HepG2 (cell line): ENCODE data around the gene VPS13C. TPM values are rescaled to one million over a fixed set of nuclear protein-coding genes. Genes with fewer than 3 reads are reported as not detected.

Experiments
- BCL3 ChIP-seq: sonication (generic); formaldehyde crosslinking; IDR thresholded peaks from 2 replicates; pipeline ENCODE4 v1.5.1; 2020; ENCODE audit warnings: mild to moderate bottlenecking, missing genetic modification reagents, moderate library complexity
- CBFB ChIP-seq: sonication (generic); formaldehyde crosslinking; IDR thresholded peaks from 2 replicates; pipeline ENCODE4 v1.4.0; 2020; ENCODE audit warnings: missing genetic modification reagents
- FUBP1 ChIP-seq: sonication (generic); formaldehyde crosslinking; IDR thresholded peaks from 2 replicates; pipeline ENCODE4 v1.5.1; 2020; ENCODE audit warnings: missing genetic modification reagents, mild to moderate bottlenecking, borderline replicate concordance
- GTF3A ChIP-seq: sonication (generic); formaldehyde crosslinking; conservative IDR thresholded peaks from 2 replicates; pipeline ENCODE4 v1.4.0; 2020; ENCODE audit warnings: mild to moderate bottlenecking, missing genetic modification reagents
- JUNB ChIP-seq: sonication (generic); formaldehyde crosslinking; IDR thresholded peaks from 2 replicates; pipeline ENCODE4 v1.8.0; 2022; ENCODE audit warnings: missing genetic modification reagents, mild to moderate bottlenecking, borderline replicate concordance
- KLF11 ChIP-seq: IDR thresholded peaks from 2 replicates; pipeline ENCODE4 v1.6.1; 2016; ENCODE audit warnings: missing compliant biosample characterization
- NR0B2 ChIP-seq: sonication (generic); formaldehyde crosslinking; IDR thresholded peaks from 2 replicates; pipeline ENCODE4 v1.4.0; 2020; ENCODE audit warnings: mild to moderate bottlenecking, missing genetic modification reagents
- PBX3 ChIP-seq: sonication (generic); formaldehyde crosslinking; IDR thresholded peaks from 2 replicates; pipeline ENCODE4 v1.8.1; 2023; ENCODE audit warnings: missing genetic modification reagents, inconsistent platforms, borderline replicate concordance
- RFX3 ChIP-seq: IDR thresholded peaks from 2 replicates; pipeline ENCODE4 v1.6.1; 2016; ENCODE audit warnings: missing biosample characterization, missing genetic modification reagents
- ZFY ChIP-seq: sonication (generic); formaldehyde crosslinking; IDR thresholded peaks from 2 replicates; pipeline ENCODE4 v1.4.0; 2020; ENCODE audit warnings: missing genetic modification reagents
- ZNF205 ChIP-seq: IDR thresholded peaks from 2 replicates; pipeline ENCODE4 v1.6.1; 2018; ENCODE audit warnings: missing biosample characterization, missing genetic modification reagents
- ZNF3 ChIP-seq: IDR thresholded peaks from 2 replicates; pipeline ENCODE4 v1.7.0; 2017; ENCODE audit warnings: inconsistent platforms
- ZNF333 ChIP-seq: sonication (generic); formaldehyde crosslinking; IDR thresholded peaks from 2 replicates; pipeline ENCODE4 v1.4.0; 2020; ENCODE audit warnings: mild to moderate bottlenecking, missing genetic modification reagents, borderline replicate concordance
- ZNF33B ChIP-seq: sonication (generic); formaldehyde crosslinking; IDR thresholded peaks from 2 replicates; pipeline ENCODE4 v1.5.1; 2020; ENCODE audit warnings: mild to moderate bottlenecking, missing genetic modification reagents
- ZNF354B ChIP-seq: sonication (generic); formaldehyde crosslinking; IDR thresholded peaks from 2 replicates; pipeline ENCODE4 v1.8.0; 2022; ENCODE audit warnings: mild to moderate bottlenecking, missing genetic modification reagents
- ZNF362 ChIP-seq: sonication (generic); formaldehyde crosslinking; IDR thresholded peaks from 2 replicates; pipeline ENCODE4 v1.4.0; 2020; ENCODE audit warnings: missing genetic modification reagents, mild to moderate bottlenecking, borderline replicate concordance
- ZNF619 ChIP-seq: sonication (generic); formaldehyde crosslinking; IDR thresholded peaks from 2 replicates; pipeline ENCODE4 v1.4.0; 2020; ENCODE audit warnings: mild to moderate bottlenecking, missing genetic modification reagents
- ZNF878 ChIP-seq: sonication (generic); formaldehyde crosslinking; IDR thresholded peaks from 2 replicates; pipeline ENCODE4 v1.8.1; 2023; ENCODE audit warnings: mild to moderate bottlenecking, missing genetic modification reagents, moderate library complexity
- polyA plus RNA-seq, 8 experiments: library from polyadenylated mRNA; depleted of rRNA in 3 of 8; stranded (reverse) in 7 of 8; unstranded in 1 of 8; fragments of >200 nt; fragmentation: Illumina TruSeq in 4 of 8; extraction: Trizol in 4 of 8; gene quantifications; 2 replicates each; pipeline versions ENCODE4 v1.2.1 to v1.2.3, GENCODE V29; 2011 to 2016; ENCODE audit warnings: low read depth in 4 of 8, missing spikeins in 1 of 8, mixed read lengths in 1 of 8; ENCODE audit not compliant: insufficient read depth in 1 of 8
- total RNA-seq, 5 experiments: library from RNA; depleted of rRNA; stranded (reverse); fragments of >200 nt; fragmentation: Illumina TruSeq; extraction: Trizol; gene quantifications; 2 replicates each; pipeline ENCODE4 v1.2.3, GENCODE V29; 2016; ENCODE audit warnings: low read depth in 1 of 5
- TF ChIP-seq, protein P1 (sequence below): sonication (generic); formaldehyde crosslinking; IDR thresholded peaks from 2 replicates; pipeline ENCODE4 v1.8.0; 2023; ENCODE audit warnings: mild to moderate bottlenecking, missing genetic modification reagents
- TF ChIP-seq, protein P2 (sequence below): sonication (generic); formaldehyde crosslinking; IDR thresholded peaks from 2 replicates; pipeline ENCODE4 v1.4.0; 2020; ENCODE audit warnings: mild to moderate bottlenecking, missing genetic modification reagents

VPS13C gene
- total and polyA plus RNA-seq, 2 of the 13 experiments (the other 11 are each of a cell fraction or from before 2014, with no cell fraction given) = 10.9 to 26.8 TPM

GRCh38 chr15:62060113-62060895, at the start of gene VPS13C (continued):
- TF ChIP-seq FUBP1 (CRISPR knock-in tag) = no peak
- peak; percentile 76; the same call in 1 of the 2 replicates for TF ChIP-seq BCL3 (CRISPR knock-in tag)
- TF ChIP-seq ZNF33B = no peak
- no peak for TF ChIP-seq ZNF354B (CRISPR knock-in tag)
- TF ChIP-seq ZNF619 (CRISPR knock-in tag) = peak; percentile 57; the same call in 1 of the 2 replicates
- TF ChIP-seq, protein P1, sequence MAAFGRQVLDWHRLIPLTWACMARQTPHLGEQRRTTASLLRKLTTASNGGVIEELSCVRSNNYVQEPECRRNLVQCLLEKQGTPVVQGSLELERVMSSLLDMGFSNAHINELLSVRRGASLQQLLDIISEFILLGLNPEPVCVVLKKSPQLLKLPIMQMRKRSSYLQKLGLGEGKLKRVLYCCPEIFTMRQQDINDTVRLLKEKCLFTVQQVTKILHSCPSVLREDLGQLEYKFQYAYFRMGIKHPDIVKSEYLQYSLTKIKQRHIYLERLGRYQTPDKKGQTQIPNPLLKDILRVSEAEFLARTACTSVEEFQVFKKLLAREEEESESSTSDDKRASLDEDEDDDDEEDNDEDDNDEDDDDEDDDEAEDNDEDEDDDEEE (CRISPR knock-in tag) = 0 out of 2 replicates have a peak, but pooled peaks have one; percentile 20
- TF ChIP-seq ZNF205 (CRISPR knock-in tag) = peak; percentile 80; the same call in 1 of the 2 replicates
- peak; percentile 90 for TF ChIP-seq ZNF362
- TF ChIP-seq ZNF3 (CRISPR knock-in tag) = no peak
- TF ChIP-seq KLF11 (CRISPR knock-in tag) = no peak
- peak; percentile 93 for TF ChIP-seq ZFY
- TF ChIP-seq JUNB (CRISPR knock-in tag) = no peak
- peak; percentile 4; the same call in 1 of the 2 replicates for TF ChIP-seq ZNF878
- TF ChIP-seq PBX3 (CRISPR knock-in tag) = no peak
- no peak; the same call in none of the 2 replicates for TF ChIP-seq CBFB (CRISPR knock-in tag)
- peak; percentile 75; the same call in 1 of the 2 replicates for TF ChIP-seq NR0B2
- TF ChIP-seq RFX3 (CRISPR knock-in tag) = peak; percentile 79
- no peak for TF ChIP-seq GTF3A (CRISPR knock-in tag)
- no peak for TF ChIP-seq ZNF333
- TF ChIP-seq, protein P2, sequence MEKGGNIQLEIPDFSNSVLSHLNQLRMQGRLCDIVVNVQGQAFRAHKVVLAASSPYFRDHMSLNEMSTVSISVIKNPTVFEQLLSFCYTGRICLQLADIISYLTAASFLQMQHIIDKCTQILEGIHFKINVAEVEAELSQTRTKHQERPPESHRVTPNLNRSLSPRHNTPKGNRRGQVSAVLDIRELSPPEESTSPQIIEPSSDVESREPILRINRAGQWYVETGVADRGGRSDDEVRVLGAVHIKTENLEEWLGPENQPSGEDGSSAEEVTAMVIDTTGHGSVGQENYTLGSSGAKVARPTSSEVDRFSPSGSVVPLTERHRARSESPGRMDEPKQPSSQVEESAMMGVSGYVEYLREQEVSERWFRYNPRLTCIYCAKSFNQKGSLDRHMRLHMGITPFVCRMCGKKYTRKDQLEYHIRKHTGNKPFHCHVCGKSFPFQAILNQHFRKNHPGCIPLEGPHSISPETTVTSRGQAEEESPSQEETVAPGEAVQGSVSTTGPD (CRISPR knock-in tag) = no peak
